Bronchial epithelial cell (primary cell): ENCODE results near the gene DARS1. TPM values are rescaled to one million over a fixed set of nuclear protein-coding genes. Genes with fewer than 3 reads are reported as not detected.

Source experiments
- DNase-seq: peaks from one replicate; pipeline ENCODE4 v3.0.0-alpha.2; 2010; ENCODE audit warnings: low read depth
- FAIRE-seq: peaks from 2 replicates; lab custom pipeline; 2011; peaks lifted over from hg19 to GRCh38; lab: Jason Lieb, UNC
- H3K27me3 ChIP-seq: 2 replicates; pipeline ENCODE4 v1.5.1; 2011; ENCODE audit warnings: low read length; ENCODE audit not compliant: control insufficient read depth, insufficient read depth
- H3K36me3 ChIP-seq: 2 replicates; pipeline ENCODE4 v1.5.1; 2011; ENCODE audit warnings: low read length; ENCODE audit not compliant: control insufficient read depth, insufficient read depth
- H3K4me3 ChIP-seq: 2 replicates; pipeline ENCODE4 v1.5.1; 2011; ENCODE audit warnings: mild to moderate bottlenecking, low read depth, low read length, control low read depth
- CTCF ChIP-seq: IDR thresholded peaks from 2 replicates; pipeline ENCODE4 v1.5.1; 2011; ENCODE audit warnings: mild to moderate bottlenecking, moderate library complexity, low read length, control low read depth, inconsistent platforms; ENCODE audit not compliant: insufficient read depth, severe bottlenecking
- total RNA-seq: library from RNA; depleted of rRNA; stranded (reverse); fragments of >200 nt; gene quantifications from 2 replicates; pipeline ENCODE4 v1.2.1, GENCODE V29; 2014

Gene DARS1
- total RNA-seq, 1 donor from 2014 or later: 111 TPM

- no peak overlapping the region for H3K4me3 ChIP-seq
- no peaks in the 10 kb centered on the region for H3K27me3 ChIP-seq
- DNase-seq: no peak
- no peak for FAIRE-seq
- TF ChIP-seq CTCF: no peak
- H3K36me3 ChIP-seq: no peaks in the 10 kb centered on the region
These were observed 30.3 kb upstream of the DARS1 start for GRCh38 chr2:136015699-136016098.

GRCh38 chr2:136014411-136014810, 29.0 kb upstream of the DARS1 start:
- H3K4me3 ChIP-seq: no peak overlapping the region
- H3K27me3 ChIP-seq: no peaks in the 10 kb centered on the region
- no peaks in the 10 kb centered on the region for H3K36me3 ChIP-seq
- FAIRE-seq (no peak), DNase-seq (no peak)
- TF ChIP-seq CTCF: no peak

GRCh38 chr2:136013955-136014354, 28.5 kb upstream of the DARS1 start:
- no peak for FAIRE-seq

GRCh38 chr2:136013136-136013685, 27.8 kb upstream of the DARS1 start:
- TF ChIP-seq CTCF: no peak
- no peaks in the 10 kb centered on the region for H3K27me3 ChIP-seq
- DNase-seq: no peak
- FAIRE-seq: no peak
- no peak overlapping the region for H3K4me3 ChIP-seq
- no peaks in the 10 kb centered on the region for H3K36me3 ChIP-seq

More at GRCh38 chr2:136013955-136014354, 28.5 kb upstream of the DARS1 start:
- DNase-seq: no peak
- H3K36me3 ChIP-seq: no peaks in the 10 kb centered on the region
- TF ChIP-seq CTCF: no peak
- H3K27me3 ChIP-seq: no peaks in the 10 kb centered on the region
- no peak overlapping the region for H3K4me3 ChIP-seq

- TF ChIP-seq CTCF: no peak
- H3K36me3 ChIP-seq: no peaks in the 10 kb centered on the region
- FAIRE-seq: no peak
- no peak overlapping the region for H3K4me3 ChIP-seq
- no peak for DNase-seq
- no peaks in the 10 kb centered on the region for H3K27me3 ChIP-seq
These were observed 26.9 kb upstream of the DARS1 start for GRCh38 chr2:136012315-136012714.

- no peak for TF ChIP-seq CTCF
- H3K4me3 ChIP-seq: no peak overlapping the region
- H3K36me3 ChIP-seq: no peaks in the 10 kb centered on the region
- no peaks in the 10 kb centered on the region for H3K27me3 ChIP-seq
- FAIRE-seq (no peak), DNase-seq (no peak)
These were observed 24.7 kb upstream of the DARS1 start for GRCh38 chr2:136010126-136010525.
